Measurements from ENCODE around the gene OXGR1. TPM values are rescaled to one million over a fixed set of nuclear protein-coding genes. Genes with fewer than 3 reads are reported as not detected.

The OXGR1 gene
- polyA plus RNA-seq (2012; ENCODE audit: insufficient read length, low read depth): not detected

- TF ChIP-seq REST (IDR thresholded peaks at IDR 0.05; ENCODE audit: insufficient read depth in 1 of 2, low read depth in 2 of 2, low read length in 2 of 2) (no peak), FOXP2 (optimal IDR thresholded peaks at IDR 0.05; ENCODE audit: borderline replicate concordance, extremely low read depth, extremely low read length, insufficient read depth) (no peak), POLR2AphosphoS5 (IDR thresholded peaks at IDR 0.05; ENCODE audit: low read depth, low read length) (no peak), SIN3A (IDR thresholded peaks at IDR 0.05; ENCODE audit: borderline replicate concordance, insufficient read depth, low read length) (no peak), TAF1 (IDR thresholded peaks at IDR 0.05; ENCODE audit: borderline replicate concordance, insufficient read depth, low read length) (no peak)
Observed at GRCh38 chr13:96994017-96994857, at the start of gene OXGR1. OXGR1 (minus strand) TSS chr13:96994476; CDS start chr13:96987759, 6,717 bp downstream.

DNA sequence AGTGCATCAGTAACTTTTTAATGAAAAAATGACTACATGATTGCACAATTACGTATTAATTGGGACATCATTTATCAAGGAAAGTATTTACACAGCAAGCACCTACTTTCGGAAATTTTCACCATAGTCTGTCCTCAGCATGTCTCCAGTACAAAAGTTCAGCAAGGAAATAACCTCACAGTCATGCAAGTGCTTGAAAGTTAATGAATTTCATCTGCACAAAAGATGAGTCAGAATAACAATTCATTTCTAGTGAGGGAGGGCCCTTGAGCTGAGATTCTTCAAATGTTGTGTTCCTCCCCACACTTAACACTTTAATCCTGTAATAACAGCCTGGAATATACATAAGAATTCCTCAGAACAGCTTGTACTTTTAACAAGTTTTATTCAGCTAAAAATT is 49.0 kb upstream of the OXGR1 start:
- no peak for TF ChIP-seq FOXP2 (optimal IDR thresholded peaks at IDR 0.05; ENCODE audit: borderline replicate concordance, extremely low read depth, extremely low read length, insufficient read depth)
- no peak for TF ChIP-seq POLR2AphosphoS5 (IDR thresholded peaks at IDR 0.05; ENCODE audit: low read depth, low read length)
- TF ChIP-seq REST (IDR thresholded peaks at IDR 0.05; ENCODE audit: insufficient read depth in 1 of 2, low read depth in 2 of 2, low read length in 2 of 2): no peak
- no peak for TF ChIP-seq SIN3A (IDR thresholded peaks at IDR 0.05; ENCODE audit: borderline replicate concordance, insufficient read depth, low read length)
- TF ChIP-seq TAF1 (IDR thresholded peaks at IDR 0.05; ENCODE audit: borderline replicate concordance, insufficient read depth, low read length): no peak

GRCh38 chr13:97030705-97031452 is 36.6 kb upstream of the OXGR1 start:
- no peak for TF ChIP-seq REST (IDR thresholded peaks at IDR 0.05; ENCODE audit: insufficient read depth in 1 of 2, low read depth in 2 of 2, low read length in 2 of 2)
- TF ChIP-seq POLR2AphosphoS5 (IDR thresholded peaks at IDR 0.05; ENCODE audit: low read depth, low read length): no peak
- no peak for TF ChIP-seq SIN3A (IDR thresholded peaks at IDR 0.05; ENCODE audit: borderline replicate concordance, insufficient read depth, low read length)
- TF ChIP-seq TAF1 (IDR thresholded peaks at IDR 0.05; ENCODE audit: borderline replicate concordance, insufficient read depth, low read length): no peak
- TF ChIP-seq FOXP2 (optimal IDR thresholded peaks at IDR 0.05; ENCODE audit: borderline replicate concordance, extremely low read depth, extremely low read length, insufficient read depth): no peak

GRCh38 chr13:97028441-97029299 is 34.4 kb upstream of the OXGR1 start:
- no peak for TF ChIP-seq TAF1 (IDR thresholded peaks at IDR 0.05; ENCODE audit: borderline replicate concordance, insufficient read depth, low read length)
- no peak for TF ChIP-seq POLR2AphosphoS5 (IDR thresholded peaks at IDR 0.05; ENCODE audit: low read depth, low read length)
- no peak for TF ChIP-seq REST (IDR thresholded peaks at IDR 0.05; ENCODE audit: insufficient read depth in 1 of 2, low read depth in 2 of 2, low read length in 2 of 2)
- no peak for TF ChIP-seq FOXP2 (optimal IDR thresholded peaks at IDR 0.05; ENCODE audit: borderline replicate concordance, extremely low read depth, extremely low read length, insufficient read depth)
- TF ChIP-seq SIN3A (IDR thresholded peaks at IDR 0.05; ENCODE audit: borderline replicate concordance, insufficient read depth, low read length): no peak

Data from PFSK-1 (cell line).